ENCODE data around the gene FAM156A.
"Not testable (repeated sequence)": the region's sequence is repeated elsewhere in the genome, so short reads cannot be mapped to it uniquely, and the experiment has no call there.

- not testable (repeated sequence) for TF ChIP-seq CTCF, POLR2A, POLR2AphosphoS5 (IDR thresholded peaks at IDR 0.05)
These were observed 8.8 kb upstream of the FAM156A start for GRCh38 chrX:52966993-52967738.

Measured in prostate gland (tissue), 2 donors.